Hepatocyte (in vitro differentiated cells): ENCODE measurements around the gene ACOXL.

Experiments used
- EZH2 ChIP-seq: fragments of 200-600 bp; sonication (generic); IDR thresholded peaks from 2 replicates; pipeline ENCODE4 v1.6.1; 2016; ENCODE audit warnings: antibody characterized with exemption, mild to moderate bottlenecking, borderline replicate concordance
- EZH2phosphoT487 ChIP-seq: fragments of 200-600 bp; sonication (generic); IDR thresholded peaks from one replicate; pipeline ENCODE4 v1.6.1; 2018; ENCODE audit warnings: antibody characterized with exemption, mild to moderate bottlenecking, low read depth, moderate library complexity; ENCODE audit not compliant: unreplicated experiment, severe bottlenecking
- TF ChIP-seq, protein P1 (sequence below): fragments of 200-600 bp; sonication (generic); IDR thresholded peaks from 2 replicates; pipeline ENCODE4 v1.5.1; 2016; ENCODE audit warnings: antibody characterized with exemption, mild to moderate bottlenecking; ENCODE audit not compliant: poor library complexity

- TF ChIP-seq, protein P1, sequence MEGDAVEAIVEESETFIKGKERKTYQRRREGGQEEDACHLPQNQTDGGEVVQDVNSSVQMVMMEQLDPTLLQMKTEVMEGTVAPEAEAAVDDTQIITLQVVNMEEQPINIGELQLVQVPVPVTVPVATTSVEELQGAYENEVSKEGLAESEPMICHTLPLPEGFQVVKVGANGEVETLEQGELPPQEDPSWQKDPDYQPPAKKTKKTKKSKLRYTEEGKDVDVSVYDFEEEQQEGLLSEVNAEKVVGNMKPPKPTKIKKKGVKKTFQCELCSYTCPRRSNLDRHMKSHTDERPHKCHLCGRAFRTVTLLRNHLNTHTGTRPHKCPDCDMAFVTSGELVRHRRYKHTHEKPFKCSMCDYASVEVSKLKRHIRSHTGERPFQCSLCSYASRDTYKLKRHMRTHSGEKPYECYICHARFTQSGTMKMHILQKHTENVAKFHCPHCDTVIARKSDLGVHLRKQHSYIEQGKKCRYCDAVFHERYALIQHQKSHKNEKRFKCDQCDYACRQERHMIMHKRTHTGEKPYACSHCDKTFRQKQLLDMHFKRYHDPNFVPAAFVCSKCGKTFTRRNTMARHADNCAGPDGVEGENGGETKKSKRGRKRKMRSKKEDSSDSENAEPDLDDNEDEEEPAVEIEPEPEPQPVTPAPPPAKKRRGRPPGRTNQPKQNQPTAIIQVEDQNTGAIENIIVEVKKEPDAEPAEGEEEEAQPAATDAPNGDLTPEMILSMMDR: no peak
- no peak for TF ChIP-seq EZH2
- no peak for TF ChIP-seq EZH2phosphoT487
Measured at GRCh38 chr2:111095434-111095833, 363.1 kb downstream of the ACOXL start.
